ENCODE data around the gene CCDC177.
A peak's percentile ranks its signal among the peaks of the same experiment; 100 is the strongest.

The CCDC177 gene

DNA sequence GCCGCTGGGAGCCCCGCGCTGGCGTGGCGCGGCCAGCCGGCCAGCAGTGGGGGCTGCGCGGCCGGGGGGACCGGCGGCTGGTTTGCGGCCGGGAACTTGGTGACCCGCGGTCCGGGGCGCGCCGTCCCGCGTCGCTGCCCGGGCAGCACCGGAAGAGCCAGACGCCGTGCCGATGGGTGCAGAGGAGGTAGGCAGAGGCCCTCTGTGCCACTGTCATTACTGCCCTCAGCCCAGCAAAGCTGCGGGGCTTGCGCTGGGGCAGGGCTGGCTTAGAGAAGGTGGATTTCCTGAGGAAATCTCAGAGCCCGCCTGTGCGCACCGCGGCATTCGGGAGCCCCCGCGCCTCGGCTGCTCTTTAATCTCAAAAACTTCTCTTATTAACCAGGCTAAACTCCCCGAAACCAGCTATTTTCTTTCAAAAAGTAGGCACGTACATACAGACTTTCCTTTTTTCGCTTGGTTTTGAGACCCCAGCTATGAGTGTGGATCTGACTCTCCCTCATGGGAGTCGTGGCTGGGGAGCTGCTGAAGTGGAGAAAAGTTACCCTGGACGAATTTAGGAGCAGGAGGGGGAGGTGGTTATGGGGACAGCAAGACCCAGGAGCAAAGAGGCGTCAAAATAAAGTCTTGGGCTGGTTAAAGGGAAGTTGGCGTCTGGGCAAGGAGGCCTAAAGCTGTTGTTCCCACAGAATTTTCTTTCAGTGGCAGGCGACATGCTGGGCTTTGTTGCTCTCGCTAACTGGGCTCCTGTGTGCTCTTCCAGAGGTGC, 37.5 kb upstream of the CCDC177 start:
- Histone ChIP-seq H3K4me3 (ENCODE audit: low read length in 2 of 2) (peak overlapping the region; percentile 82 to 95), H3K23ac (ENCODE audit: low read depth, low read length, poor library complexity) (peak overlapping the region; percentile 65), H3K4me1 (ENCODE audit: control insufficient read depth in 2 of 2, insufficient read depth in 1 of 2, low read depth in 1 of 2, low read length in 2 of 2) (peaks cover 17 to 27% of the 10 kb centered on the region in 2 donors), H2AK5ac (ENCODE audit: low read depth, low read length) (no peak overlapping the region), H3K27me3 (ENCODE audit: control insufficient read depth in 3 of 3, insufficient read depth in 3 of 3, low read depth in 1 of 3, low read length in 3 of 3) (no peaks in the 10 kb centered on the region), H3K36me3 (replicated peaks in 1 of 2; ENCODE audit: control insufficient read depth in 2 of 2, insufficient read depth in 2 of 2, low read length in 2 of 2) (peaks cover 0 to 10% of the 10 kb centered on the region in 2 donors), H3K4me2 (ENCODE audit: insufficient read depth, low read length, poor library complexity, severe bottlenecking) (peak overlapping the region; percentile 95), H4K91ac (ENCODE audit: low read depth, low read length, poor library complexity) (no peak overlapping the region), H3K9ac (ENCODE audit: low read depth, low read length, poor library complexity) (peak overlapping the region; percentile 88), H3K27ac (replicated peaks; ENCODE audit: low read length) (peak overlapping the region; percentile 4), H2BK12ac (ENCODE audit: low read length) (no peak overlapping the region), H3K14ac (ENCODE audit: low read length) (peak overlapping the region; percentile 95), H4K8ac (ENCODE audit: low read depth, low read length) (no peak overlapping the region), H3K4ac (ENCODE audit: low read length) (no peak overlapping the region), H3K18ac (ENCODE audit: low read length) (peak overlapping the region; percentile 91), H2AFZ (ENCODE audit: low read length) (peak overlapping the region; percentile 72), H3K79me1 (ENCODE audit: low read depth, low read length) (no peaks in the 10 kb centered on the region), H2BK5ac (ENCODE audit: low read length) (no peak overlapping the region), H2BK120ac (ENCODE audit: low read depth, low read length) (no peak overlapping the region), H2BK15ac (ENCODE audit: low read length) (no peak overlapping the region), H3K9me3 (replicated peaks in 1 of 2; ENCODE audit: control insufficient read depth in 2 of 2, insufficient read depth in 1 of 2, low read depth in 1 of 2, low read length in 2 of 2) (no peaks in the 10 kb centered on the region)
- no CpG with 5 or more reads among the region's 47 CpGs for WGBS, 2 donors (ENCODE audit: extremely low coverage in 2 of 2, insufficient read length in 2 of 2, insufficient replicate concordance in 1 of 2)
- DNase-seq (ENCODE audit: low spot score), result peak; percentile 30

DNA sequence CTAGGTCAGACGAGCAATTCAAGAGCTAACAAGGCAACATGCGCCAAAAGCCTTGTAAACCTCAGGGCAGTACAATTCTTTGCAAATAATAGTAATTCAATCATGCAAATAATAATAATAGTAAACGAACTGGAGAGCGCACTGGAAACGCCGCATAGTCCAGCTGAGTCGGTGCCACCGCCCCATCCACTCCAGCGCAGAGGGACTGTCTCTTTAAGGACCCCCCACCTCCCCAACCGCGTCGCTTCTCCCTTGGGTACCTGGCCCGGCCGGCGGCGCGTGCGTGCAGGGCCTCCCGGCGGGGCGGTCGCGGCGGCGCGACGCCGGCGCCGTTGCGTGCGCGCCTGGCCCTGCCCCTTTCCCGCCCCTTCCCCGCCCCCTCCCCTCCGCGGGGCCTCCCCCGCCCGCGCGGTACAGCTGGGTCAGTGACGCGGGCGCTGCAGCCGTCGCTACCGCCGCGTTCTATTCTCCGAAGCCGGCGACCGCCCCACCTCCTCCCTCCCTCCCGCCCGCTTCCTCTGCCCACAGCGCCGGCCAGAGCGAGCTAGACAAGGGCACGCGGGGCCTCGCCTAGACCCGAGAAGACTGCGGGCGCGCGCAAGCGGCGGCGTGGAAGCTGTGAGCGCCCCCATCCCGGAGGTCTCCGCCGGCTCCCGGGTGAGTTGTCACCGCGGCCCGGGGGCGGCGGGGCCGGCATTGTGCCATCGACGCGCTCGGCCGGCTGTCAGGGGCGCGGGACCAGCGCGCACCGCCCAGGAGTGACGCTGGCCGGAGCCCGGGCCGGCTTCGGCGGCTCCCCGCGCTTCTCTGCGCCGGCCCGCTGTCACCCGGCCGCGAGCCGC, 36.7 kb upstream of the CCDC177 start, which contains the start of gene SUSD6:
Gene SUSD6, plus strand, starts transcription at position 425 of the 842 bp plus-strand sequence. CDS start 46,997 bp downstream, outside the sequence.
- WGBS, 2 donors (ENCODE audit: extremely low coverage in 2 of 2, insufficient read length in 2 of 2, insufficient replicate concordance in 1 of 2), result no CpG with 5 or more reads among the region's 105 CpGs

DNA sequence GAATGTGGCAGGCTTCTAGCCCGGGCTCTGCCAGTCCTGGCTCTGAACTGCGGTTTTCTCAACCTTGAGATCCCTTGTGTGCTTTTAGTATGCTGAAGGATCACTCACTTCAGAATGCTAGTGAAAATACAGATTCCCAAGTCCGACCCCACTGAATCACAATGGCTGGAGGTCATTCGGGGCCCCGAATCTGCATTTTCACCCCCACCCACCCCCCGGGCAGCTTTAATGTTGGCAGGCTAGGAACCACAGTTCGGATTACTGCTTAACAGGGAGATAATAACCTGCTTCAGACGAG, 36.2 kb upstream of the CCDC177 start:
- no CpG with 5 or more reads among the region's 8 CpGs for WGBS, 2 donors (ENCODE audit: extremely low coverage in 2 of 2, insufficient read length in 2 of 2, insufficient replicate concordance in 1 of 2)
- no peaks in the 10 kb centered on the region for H3K9me3 ChIP-seq (replicated peaks in 1 of 2; ENCODE audit: control insufficient read depth in 2 of 2, insufficient read depth in 1 of 2, low read depth in 1 of 2, low read length in 2 of 2)
- H2BK12ac ChIP-seq (ENCODE audit: low read length), result no peak overlapping the region
- H2BK5ac ChIP-seq (ENCODE audit: low read length), result peak overlapping the region; percentile 21
- H2AFZ ChIP-seq (ENCODE audit: low read length), result peak overlapping the region; percentile 73
- H4K8ac ChIP-seq (ENCODE audit: low read depth, low read length), result no peak overlapping the region
- H3K4me2 ChIP-seq (ENCODE audit: insufficient read depth, low read length, poor library complexity, severe bottlenecking), result peak overlapping the region; percentile 62
- no peak overlapping the region for H3K4ac ChIP-seq (ENCODE audit: low read length)
- H3K4me3 ChIP-seq (ENCODE audit: low read length in 2 of 2), result peak overlapping the region; percentile 57 to 76
- no peak overlapping the region for H2BK120ac ChIP-seq (ENCODE audit: low read depth, low read length)
- H3K14ac ChIP-seq (ENCODE audit: low read length), result no peak overlapping the region
- peaks cover 23 to 34% of the 10 kb centered on the region in 2 donors for H3K4me1 ChIP-seq (ENCODE audit: control insufficient read depth in 2 of 2, insufficient read depth in 1 of 2, low read depth in 1 of 2, low read length in 2 of 2)
- peak overlapping the region; percentile 58 for H2AK5ac ChIP-seq (ENCODE audit: low read depth, low read length)
- no peak overlapping the region for H3K23ac ChIP-seq (ENCODE audit: low read depth, low read length, poor library complexity)
- DNase-seq (ENCODE audit: low spot score), result no peak
- peak overlapping the region; percentile 8 for H2BK15ac ChIP-seq (ENCODE audit: low read length)
- H3K27me3 ChIP-seq (ENCODE audit: control insufficient read depth in 3 of 3, insufficient read depth in 3 of 3, low read depth in 1 of 3, low read length in 3 of 3), result no peaks in the 10 kb centered on the region
- H3K36me3 ChIP-seq (replicated peaks in 1 of 2; ENCODE audit: control insufficient read depth in 2 of 2, insufficient read depth in 2 of 2, low read length in 2 of 2), result peaks cover 0 to 10% of the 10 kb centered on the region in 2 donors
- peak overlapping the region; percentile 53 for H3K9ac ChIP-seq (ENCODE audit: low read depth, low read length, poor library complexity)
- H3K79me1 ChIP-seq (ENCODE audit: low read depth, low read length), result no peaks in the 10 kb centered on the region
- H3K27ac ChIP-seq (replicated peaks; ENCODE audit: low read length), result peak overlapping the region; percentile 60
- H4K91ac ChIP-seq (ENCODE audit: low read depth, low read length, poor library complexity), result no peak overlapping the region
- H3K18ac ChIP-seq (ENCODE audit: low read length), result peak overlapping the region; percentile 12

More for the DNA sequence above, 36.7 kb upstream of the CCDC177 start, which contains the start of gene SUSD6:
- Histone ChIP-seq H3K14ac (ENCODE audit: low read length) (peak within 1 kb of the TSS; percentile 95), H3K4me1 (ENCODE audit: control insufficient read depth in 2 of 2, insufficient read depth in 1 of 2, low read depth in 1 of 2, low read length in 2 of 2) (peaks cover 20 to 34% of the 10 kb centered on the region in 2 donors), H2AK5ac (ENCODE audit: low read depth, low read length) (peak within 1 kb of the TSS; percentile 58), H3K36me3 (replicated peaks in 1 of 2; ENCODE audit: control insufficient read depth in 2 of 2, insufficient read depth in 2 of 2, low read length in 2 of 2) (peaks cover 0 to 10% of the 10 kb centered on the region in 2 donors), H3K79me1 (ENCODE audit: low read depth, low read length) (no peaks in the 10 kb centered on the region), H2BK12ac (ENCODE audit: low read length) (no peak within 1 kb of the TSS), H3K23ac (ENCODE audit: low read depth, low read length, poor library complexity) (peak within 1 kb of the TSS; percentile 65), H3K9me3 (replicated peaks in 1 of 2; ENCODE audit: control insufficient read depth in 2 of 2, insufficient read depth in 1 of 2, low read depth in 1 of 2, low read length in 2 of 2) (no peaks in the 10 kb centered on the region), H2BK5ac (ENCODE audit: low read length) (peak within 1 kb of the TSS; percentile 21), H4K91ac (ENCODE audit: low read depth, low read length, poor library complexity) (no peak within 1 kb of the TSS), H3K4me3 (ENCODE audit: low read length in 2 of 2) (peak within 1 kb of the TSS; percentile 82 to 95), H3K27me3 (ENCODE audit: control insufficient read depth in 3 of 3, insufficient read depth in 3 of 3, low read depth in 1 of 3, low read length in 3 of 3) (no peaks in the 10 kb centered on the region), H4K8ac (ENCODE audit: low read depth, low read length) (no peak within 1 kb of the TSS), H2BK120ac (ENCODE audit: low read depth, low read length) (no peak within 1 kb of the TSS), H3K27ac (replicated peaks; ENCODE audit: low read length) (peak within 1 kb of the TSS; percentile 60), H3K9ac (ENCODE audit: low read depth, low read length, poor library complexity) (peak within 1 kb of the TSS; percentile 88), H2AFZ (ENCODE audit: low read length) (peak within 1 kb of the TSS; percentile 73), H3K4ac (ENCODE audit: low read length) (no peak within 1 kb of the TSS), H3K18ac (ENCODE audit: low read length) (peak within 1 kb of the TSS; percentile 91), H3K4me2 (ENCODE audit: insufficient read depth, low read length, poor library complexity, severe bottlenecking) (peak within 1 kb of the TSS; percentile 95), H2BK15ac (ENCODE audit: low read length) (peak within 1 kb of the TSS; percentile 8)
- DNase-seq (ENCODE audit: low spot score), result peak; percentile 81

Data from neuronal stem cell (in vitro differentiated cells).